Fibroblast of gingiva (primary cell): Measurements from ENCODE around the gene TMEM39A.

Experiments used
- DNase-seq: peaks from one replicate; pipeline ENCODE4 v3.0.0-alpha.2; 2011; ENCODE audit warnings: low read depth

Gene TMEM39A

DNA sequence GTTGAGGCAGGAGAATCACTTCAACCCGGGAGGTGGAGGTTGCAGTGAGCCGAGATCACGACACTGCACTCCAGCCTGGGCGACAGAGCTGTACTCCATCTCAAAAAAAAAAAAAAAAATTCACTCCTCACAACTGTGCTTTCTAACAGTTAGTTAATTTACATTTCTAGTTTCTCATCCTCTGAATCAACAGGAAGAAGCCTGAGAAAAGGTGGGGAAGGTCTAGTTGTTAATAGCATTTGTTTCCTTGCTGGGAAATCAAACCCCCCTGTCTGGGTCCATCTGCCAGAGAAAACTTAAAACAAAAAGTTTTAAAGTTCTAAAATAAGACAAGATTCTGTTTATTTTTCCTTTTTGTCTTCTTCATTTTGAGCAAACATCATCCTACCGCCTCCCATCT lies 62.3 kb downstream of the TMEM39A start:
- DNase-seq = no peak

DNA sequence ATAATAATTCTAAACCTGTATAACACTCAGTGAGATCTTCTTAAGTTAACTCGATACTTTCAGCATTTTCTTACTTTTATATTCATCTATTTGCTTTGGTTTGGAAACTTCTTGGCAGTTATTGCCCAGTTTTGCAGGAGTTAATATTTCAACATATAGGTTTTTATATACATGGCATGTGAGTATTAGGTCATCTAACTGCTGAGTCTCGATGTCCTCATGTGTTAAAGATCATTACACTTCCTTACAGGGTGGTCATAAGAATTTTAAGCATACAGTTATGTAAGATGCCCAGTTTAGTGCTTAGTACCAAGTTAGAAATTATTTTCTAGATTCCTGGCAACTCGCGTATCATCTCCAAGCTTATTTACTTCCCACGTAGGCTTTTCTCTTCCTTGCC lies 62.9 kb downstream of the TMEM39A start:
- DNase-seq = no peak

DNA sequence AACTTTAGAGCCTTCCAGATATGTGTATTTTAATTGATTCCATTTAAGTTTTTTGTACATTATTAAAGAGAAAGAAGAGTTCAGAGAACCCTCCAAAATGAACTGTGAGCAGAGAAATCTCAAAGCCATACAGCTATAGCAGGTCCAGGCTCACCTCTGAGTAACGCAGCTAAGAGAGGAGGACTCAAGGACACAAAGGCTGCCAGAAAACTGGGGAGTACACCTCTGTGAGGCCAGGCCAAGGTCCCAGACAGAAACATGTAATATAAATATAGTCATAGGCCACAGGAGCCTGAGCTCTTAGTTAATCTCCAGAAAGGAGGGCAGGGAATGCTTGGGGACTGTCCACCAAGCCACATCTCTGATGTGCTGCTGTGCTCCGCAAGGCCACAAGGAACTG lies 66.5 kb downstream of the TMEM39A start:
- DNase-seq = no peak

DNA sequence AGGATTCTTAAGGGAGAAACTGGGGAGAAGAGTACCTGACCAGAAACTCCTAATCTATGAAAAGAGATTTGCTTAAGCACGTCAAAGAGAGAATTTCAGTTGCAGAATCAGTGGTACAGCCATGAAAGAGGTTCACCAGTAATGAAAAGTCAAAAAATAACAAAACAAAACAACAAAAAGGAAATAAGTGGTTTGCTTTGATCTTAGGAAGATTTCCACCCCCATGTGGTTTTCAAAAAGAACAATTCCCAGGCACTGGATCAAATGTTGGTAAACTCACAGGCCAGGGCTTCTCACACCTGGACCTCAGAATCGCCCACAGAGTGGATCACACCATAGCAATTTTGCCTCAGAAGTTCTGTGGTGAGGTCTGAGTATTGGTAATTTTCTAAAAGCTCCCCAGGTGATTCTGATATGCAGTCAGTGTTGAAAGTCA lies 67.5 kb downstream of the TMEM39A start:
- no peak for DNase-seq

DNA sequence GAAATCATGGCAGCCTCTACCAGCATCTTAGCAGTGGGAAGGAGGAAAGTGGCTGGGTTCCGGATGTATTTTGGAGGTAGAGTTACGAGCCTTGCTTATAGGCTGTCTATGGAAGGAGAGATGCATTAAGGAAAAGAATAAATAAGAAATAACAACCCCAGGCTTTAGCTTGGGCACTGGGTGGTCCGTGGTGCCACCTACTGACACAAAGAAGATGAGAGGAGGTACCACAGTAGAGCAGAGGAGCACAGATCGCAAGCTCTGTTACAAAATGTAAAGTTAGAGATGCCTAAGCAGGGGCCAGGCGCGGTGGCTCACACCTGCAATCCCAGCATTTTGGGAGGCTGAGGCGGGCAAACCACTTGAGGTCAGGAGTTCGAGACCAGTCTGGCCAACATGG lies 74.8 kb downstream of the TMEM39A start:
- no peak for DNase-seq

DNA sequence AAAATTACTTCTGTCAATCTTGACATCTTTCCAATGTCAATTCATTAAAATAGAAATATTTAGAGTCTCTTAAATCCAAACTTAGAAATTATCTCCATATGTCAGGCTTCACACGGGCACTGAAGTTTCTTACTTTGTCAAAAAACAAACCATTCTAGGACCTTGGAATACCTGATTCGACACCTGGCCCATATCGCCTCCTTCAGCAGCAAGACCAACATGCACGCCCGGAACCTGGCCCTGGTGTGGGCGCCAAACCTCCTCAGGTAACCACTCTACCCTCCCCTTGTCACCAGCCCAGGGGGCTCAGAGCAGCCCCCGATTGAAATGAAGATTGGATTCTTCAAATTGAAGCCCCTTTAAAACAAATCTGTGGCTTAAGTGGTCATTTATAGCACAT lies 81.3 kb downstream of the TMEM39A start:
- DNase-seq = no peak

DNA sequence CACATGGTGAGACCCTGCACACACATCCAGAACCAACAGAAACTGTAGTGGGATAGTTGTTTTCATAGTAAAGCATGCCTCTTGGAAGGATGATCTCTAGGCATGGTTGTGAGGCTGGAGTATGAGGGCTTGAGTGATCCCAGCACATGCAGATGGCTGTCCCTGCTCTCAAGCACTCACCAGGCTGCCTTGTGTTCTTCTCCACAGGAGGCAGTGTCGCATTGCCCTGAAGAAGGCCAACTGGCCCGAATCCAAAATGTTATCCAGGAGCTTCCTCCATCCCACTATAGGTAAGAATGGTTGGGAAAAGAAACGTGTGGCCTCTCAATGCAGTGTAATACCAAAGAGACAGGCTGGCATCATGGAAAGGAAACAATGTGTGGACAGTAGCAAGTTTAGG lies 82.7 kb downstream of the TMEM39A start:
- no peak for DNase-seq
